Daoy (cell line): ENCODE measurements around the gene GPR132. TPM values are rescaled to one million over a fixed set of nuclear protein-coding genes. Genes with fewer than 3 reads are reported as not detected.

Source experiments
- DNase-seq: peaks from one replicate; pipeline ENCODE4 v3.0.0-alpha.2; 2015; ENCODE audit warnings: low read depth
- total RNA-seq: library from RNA; depleted of rRNA; stranded (reverse); fragments of >200 nt; shearing (Covaris generic); gene quantifications from 2 replicates; pipeline ENCODE4 v1.2.3, GENCODE V29; 2014

The GPR132 gene
- total RNA-seq, 1 experiment from 2014 or later: 3.3 TPM

GRCh38 chr14:105061428-105062047 is 3.7 kb downstream of the GPR132 start:
- DNase-seq: no peak

GRCh38 chr14:105060751-105061427 is 4.3 kb downstream of the GPR132 start:
- DNase-seq: no peak

DNA sequence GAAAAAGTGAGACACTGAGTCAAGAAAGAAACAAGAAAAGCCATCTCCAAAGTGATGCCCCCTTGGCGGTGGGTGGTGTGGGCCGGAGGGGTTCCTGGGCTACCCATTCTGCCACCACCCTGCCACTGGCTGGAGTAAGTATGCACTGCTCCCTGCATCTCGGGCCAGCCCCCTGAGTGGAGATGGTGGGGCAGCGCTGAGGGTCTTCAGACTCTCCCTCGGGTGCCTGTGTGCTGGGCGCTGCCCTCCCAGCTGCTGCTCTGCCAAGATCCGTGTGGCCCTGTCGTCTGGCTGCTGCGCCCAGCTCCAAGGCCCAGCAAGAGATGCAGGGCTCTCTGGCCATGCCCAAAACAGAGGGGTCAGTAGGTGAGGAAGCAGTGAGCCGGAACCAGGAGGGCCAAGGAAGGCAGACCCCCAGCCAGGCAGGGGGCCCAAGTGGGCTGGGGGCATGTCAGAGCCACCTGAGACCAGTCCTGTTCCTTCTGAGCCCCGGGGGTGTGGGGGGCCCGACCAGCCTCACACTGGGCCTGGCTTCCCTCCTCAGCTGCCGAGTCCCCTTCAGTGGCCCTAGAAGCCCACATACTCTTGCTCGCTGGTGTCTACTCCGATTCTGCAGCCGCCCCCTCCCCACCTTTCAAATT is 5.2 kb downstream of the GPR132 start:
- no peak for DNase-seq

- no peak for DNase-seq
These were observed 6.0 kb downstream of the GPR132 start for GRCh38 chr14:105059035-105059924.

DNA sequence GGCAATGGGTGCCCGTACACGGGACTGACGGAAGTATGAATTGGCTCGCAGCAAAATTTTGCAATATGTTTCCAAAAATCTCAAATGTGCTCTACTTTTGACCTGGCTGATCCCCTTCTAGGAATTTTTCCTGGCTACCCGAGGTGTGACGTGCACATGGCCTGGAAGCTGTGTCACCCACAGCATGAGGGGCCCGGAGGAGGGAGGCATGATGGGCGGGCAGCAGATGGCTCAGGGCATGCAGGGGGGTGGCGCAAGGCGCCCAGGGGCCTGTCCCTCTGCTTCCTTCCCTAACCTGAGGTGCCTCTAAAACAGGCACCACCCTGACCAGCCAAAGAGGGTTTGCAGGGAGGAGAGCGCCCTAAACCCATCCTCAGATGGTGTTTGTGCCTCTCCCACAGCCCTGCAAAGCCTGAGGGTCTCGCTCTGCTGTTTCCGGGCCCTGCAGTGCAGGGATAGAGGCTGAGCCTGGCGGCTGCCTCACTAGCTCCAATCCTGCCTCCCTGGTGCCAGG is 6.7 kb downstream of the GPR132 start:
- DNase-seq: no peak

- DNase-seq: no peak
These were observed 8.9 kb downstream of the GPR132 start for GRCh38 chr14:105056303-105056831.

DNA sequence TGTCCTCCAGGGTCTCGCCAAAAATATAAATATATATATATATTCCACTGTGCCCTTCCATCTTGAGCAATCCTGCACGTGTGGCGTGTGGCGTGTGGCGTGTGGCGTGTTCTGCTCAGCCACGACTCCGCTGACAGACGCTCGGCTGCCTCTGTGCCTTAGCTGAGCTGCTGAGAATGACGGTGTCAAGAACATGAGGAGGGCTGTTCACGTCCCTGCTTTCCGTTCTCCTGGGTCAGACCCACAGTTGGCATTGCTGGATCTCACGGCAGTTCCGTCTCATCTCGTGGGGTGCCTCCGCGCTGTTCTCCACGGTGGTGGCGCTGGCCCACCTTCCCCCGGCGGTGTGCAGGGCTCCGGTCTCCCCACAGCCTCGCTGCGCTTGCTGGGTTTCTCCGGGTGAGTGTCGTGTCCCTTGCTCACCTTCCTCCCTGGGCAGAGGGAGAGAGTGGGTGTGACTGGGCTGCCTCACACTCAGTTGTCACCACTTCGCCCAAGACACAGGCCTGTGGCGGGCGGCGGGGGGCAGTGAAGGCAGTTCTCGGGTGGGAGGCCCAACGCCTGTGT is 9.4 kb downstream of the GPR132 start:
- no peak for DNase-seq

DNA sequence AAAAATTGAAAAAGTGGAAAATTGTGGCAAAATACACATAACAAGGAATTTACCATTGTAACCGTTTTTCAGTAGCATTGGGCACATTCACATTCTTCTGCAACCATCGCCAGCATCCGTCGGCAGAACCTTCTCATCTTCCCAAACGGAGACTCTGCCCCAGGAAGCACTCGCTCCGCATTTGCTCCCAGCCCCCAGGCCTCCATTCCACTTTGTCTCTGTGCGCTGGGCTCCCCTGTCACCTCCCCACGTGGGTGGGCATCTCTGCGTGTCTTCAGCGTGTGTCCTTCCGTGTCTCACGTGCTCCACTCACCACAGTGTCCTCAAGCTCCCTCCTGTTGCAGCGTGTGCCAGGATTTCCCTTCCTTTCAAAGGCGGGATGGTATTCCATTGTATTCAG is 9.9 kb downstream of the GPR132 start:
- no peak for DNase-seq

DNA sequence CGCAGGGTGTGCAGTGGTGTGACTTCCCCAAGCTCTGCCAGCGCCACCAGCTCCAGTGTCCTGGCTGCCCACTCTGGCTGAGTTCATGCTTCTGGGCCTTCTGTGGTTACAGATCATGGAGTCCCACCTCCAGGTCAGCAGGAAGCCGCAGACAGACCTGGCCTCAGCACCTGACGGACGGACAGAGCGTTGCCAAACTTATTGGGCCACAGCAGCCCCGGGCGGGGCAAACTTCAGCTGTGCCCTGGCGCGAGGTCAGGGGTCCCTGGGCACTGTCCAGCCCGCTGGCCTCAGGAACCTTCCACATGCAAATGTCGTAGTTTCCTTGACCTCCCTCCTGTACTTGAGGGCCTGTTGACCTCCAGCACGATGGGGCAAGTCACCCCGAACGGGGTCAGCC is 11.2 kb downstream of the GPR132 start:
- DNase-seq: no peak

DNA sequence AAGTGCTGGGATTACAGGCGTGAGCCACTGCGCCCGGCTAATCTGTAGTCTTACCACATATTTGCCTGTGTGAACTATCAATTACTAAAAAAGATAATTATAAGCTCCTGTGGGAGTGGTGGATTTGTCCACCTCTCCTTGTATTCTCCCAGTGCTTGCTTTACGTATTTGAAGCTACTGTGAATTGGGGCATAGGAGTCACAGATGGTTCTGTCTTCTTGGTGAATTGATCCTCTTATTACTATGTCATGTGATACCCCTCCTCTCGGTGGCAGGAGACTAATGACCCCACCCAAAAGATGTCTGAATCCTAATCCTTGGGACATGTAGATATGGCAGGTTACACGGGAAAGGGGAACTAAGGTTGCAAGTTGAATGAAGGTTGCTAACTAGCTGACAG is 11.8 kb downstream of the GPR132 start:
- no peak for DNase-seq

GRCh38 chr14:105052110-105052458 is 13.1 kb downstream of the GPR132 start:
- DNase-seq: no peak

- no peak for DNase-seq
These were observed 13.8 kb downstream of the GPR132 start for GRCh38 chr14:105051182-105052109.

GRCh38 chr14:105050551-105050897 is 14.7 kb downstream of the GPR132 start:
- peak; percentile 87 for DNase-seq

DNA sequence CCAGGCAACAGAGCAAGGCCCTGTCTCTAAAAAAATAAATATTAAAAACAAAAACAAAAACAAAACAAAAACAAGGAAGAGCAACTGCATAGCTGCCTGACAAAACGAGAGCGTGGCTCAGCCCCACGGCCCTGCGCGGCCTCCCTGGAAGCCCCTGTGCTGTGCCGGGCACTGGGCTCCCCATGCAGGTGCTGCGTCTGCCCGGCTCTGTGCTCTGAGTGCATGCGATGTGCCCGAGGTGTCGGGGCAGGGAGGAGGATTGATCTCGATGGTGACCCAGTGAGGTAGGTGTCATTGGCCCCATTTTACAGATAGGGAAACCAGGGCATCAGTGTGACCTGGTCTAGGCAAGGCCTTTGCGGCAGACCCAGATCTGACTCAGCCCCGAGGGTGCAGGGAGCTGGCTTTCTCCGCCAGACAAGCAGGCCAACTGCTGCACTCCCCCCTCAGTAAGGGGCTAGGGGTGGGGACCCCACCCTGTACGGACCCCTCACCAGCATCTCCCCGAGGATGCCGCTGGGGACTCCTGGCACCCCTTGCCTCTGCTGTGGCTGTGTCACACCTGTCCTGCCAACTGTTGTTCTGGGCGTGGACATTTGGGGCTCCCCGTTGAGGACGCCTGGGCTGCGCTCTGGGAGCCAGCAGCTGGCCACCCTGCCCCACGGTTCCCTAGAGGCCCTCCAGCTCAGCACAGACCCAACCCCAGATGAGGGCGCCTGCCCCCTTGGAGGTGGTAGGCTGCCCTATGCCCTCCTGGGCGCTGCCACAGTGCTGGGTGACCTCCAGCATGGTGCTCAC is 15.3 kb downstream of the GPR132 start:
- DNase-seq: no peak

GRCh38 chr14:105047283-105048016 is 17.8 kb downstream of the GPR132 start:
- no peak for DNase-seq

DNA sequence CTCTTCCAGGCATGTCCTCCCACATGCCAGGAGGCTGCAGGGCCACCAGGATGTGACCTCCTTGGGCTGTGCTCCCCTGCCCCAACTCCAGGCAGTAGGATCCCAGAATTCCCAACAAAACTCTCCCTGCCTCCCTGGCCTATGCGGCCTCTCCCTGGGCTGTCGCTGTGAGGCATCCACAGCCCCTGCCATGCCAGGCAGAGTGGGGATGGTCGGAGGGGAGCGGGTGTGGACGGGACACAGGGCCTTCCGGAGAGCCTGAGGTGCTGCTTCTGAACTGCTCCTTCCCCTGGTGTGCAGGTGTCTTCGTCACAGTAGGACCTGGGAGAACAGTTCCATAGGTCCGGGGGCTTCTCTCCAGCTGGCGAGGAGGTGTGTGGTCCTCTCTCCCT is 18.3 kb downstream of the GPR132 start:
- no peak for DNase-seq

- peak; percentile 90 for DNase-seq
These were observed 19.4 kb downstream of the GPR132 start for GRCh38 chr14:105045710-105046326.

GRCh38 chr14:105043641-105044040 is 21.6 kb downstream of the GPR132 start:
- no peak for DNase-seq
